T-cell (primary cell): ENCODE measurements around the gene EYA3. TPM values are rescaled to one million over a fixed set of nuclear protein-coding genes. Genes with fewer than 3 reads are reported as not detected.

Experiments
- ATAC-seq, 4 experiments: fragments of 200-7000 bp in 3 of 4; fragments of 150-1000 bp in 1 of 4; cut with Tn5 transposase; replicated peaks in 1 of 4; 1 replicate in 3 of 4; 2 replicates in 1 of 4; pipeline ENCODE4 v1.10.0; 2021; ENCODE audit warnings: moderate library complexity in 3 of 4, mild to moderate bottlenecking in 2 of 4, moderate number of reproducible peaks in 1 of 4
- CTCF ChIA-PET, 2 donors: fragments of 300-600 bp; sonication (Branson Sonifier 250); formaldehyde crosslinking; loops; one replicate each; lab custom pipeline; 2022; ENCODE audit warnings: antibody characterized with exemption in 2 of 2; lab: Charles Lee
- POLR2A ChIA-PET, 2 donors: fragments of 300-600 bp; sonication (Branson Sonifier 250); formaldehyde crosslinking; loops; one replicate each; lab custom pipeline; 2022; ENCODE audit warnings: antibody characterized with exemption in 2 of 2; lab: Charles Lee
- DNase-seq, 35 experiments: peaks; one replicate each; pipeline versions ENCODE4 v3.0.0 to v3.0.0-alpha.2; 2013 to 2023
- H3K27ac ChIP-seq: one replicate; pipeline ENCODE4 v1.5.1; 2013; ENCODE audit warnings: low read length
- H3K27me3 ChIP-seq, 2 experiments: replicated peaks in 1 of 2; 1 replicate in 1 of 2; 2 replicates in 1 of 2; pipeline versions ENCODE4 v1.6.1 to v1.7.0; 2013; ENCODE audit warnings: low read length in 1 of 2, mixed read lengths in 1 of 2; ENCODE audit not compliant: control insufficient read depth in 2 of 2, insufficient read depth in 2 of 2; ENCODE audit errors: extremely low read depth in 1 of 2
- H3K36me3 ChIP-seq, 2 donors: 1 replicate in 1 of 2; 2 replicates in 1 of 2; pipeline versions ENCODE4 v1.6.1 to v1.7.0; 2013; ENCODE audit warnings: low read length in 1 of 2; ENCODE audit not compliant: control insufficient read depth in 2 of 2, insufficient read depth in 1 of 2; ENCODE audit errors: extremely low read depth in 1 of 2
- H3K4me1 ChIP-seq, 2 experiments: 1 replicate in 1 of 2; 2 replicates in 1 of 2; pipeline versions ENCODE4 v1.6.1 to v1.7.0; 2013; ENCODE audit warnings: low read length in 2 of 2, mixed read lengths in 1 of 2; ENCODE audit not compliant: insufficient read depth in 2 of 2, control insufficient read depth in 1 of 2; ENCODE audit errors: extremely low read depth in 1 of 2
- H3K4me3 ChIP-seq, 2 donors: 1 replicate in 1 of 2; 2 replicates in 1 of 2; pipeline versions ENCODE4 v1.5.1 to v1.7.0; 2013; ENCODE audit warnings: mild to moderate bottlenecking in 2 of 2, low read length in 1 of 2, moderate library complexity in 1 of 2; ENCODE audit not compliant: control insufficient read depth in 1 of 2; ENCODE audit errors: extremely low read depth in 1 of 2
- H3K9me3 ChIP-seq: 2 replicates; pipeline ENCODE4 v1.7.0; 2013
- H3K27ac Mint-ChIP-seq, 2 donors: one replicate each; pipeline ENCODE4 v1.8.0; 2020 to 2021; ENCODE audit warnings: mild to moderate bottlenecking in 2 of 2, mixed read lengths in 2 of 2
- H3K27me3 Mint-ChIP-seq, 2 donors: one replicate each; pipeline ENCODE4 v1.8.0; 2021 to 2022; ENCODE audit warnings: mixed read lengths in 2 of 2
- H3K36me3 Mint-ChIP-seq: one replicate; pipeline ENCODE4 v1.8.0; 2021; ENCODE audit warnings: mixed read lengths
- H3K4me1 Mint-ChIP-seq, 3 donors: one replicate each; pipeline ENCODE4 v1.8.0; 2020 to 2022; ENCODE audit warnings: mixed read lengths in 3 of 3, mild to moderate bottlenecking in 1 of 3
- H3K4me3 Mint-ChIP-seq, 3 donors: one replicate each; pipeline ENCODE4 v1.8.0; 2020 to 2022; ENCODE audit warnings: mild to moderate bottlenecking in 3 of 3, mixed read lengths in 3 of 3, moderate library complexity in 3 of 3
- H3K9me3 Mint-ChIP-seq, 3 donors: one replicate each; pipeline ENCODE4 v1.8.0; 2020 to 2022; ENCODE audit warnings: mixed read lengths in 3 of 3
- WGBS: methylation state at CpG from one replicate; pipeline ENCODE4 v1.1.5; 2013; ENCODE audit warnings: missing lambda C conversion rate; ENCODE audit not compliant: insufficient coverage; 5-methylcytosine and 5-hydroxymethylcytosine counted together
- total RNA-seq, 35 experiments: library from RNA in 6 of 35; stranded (reverse) in 6 of 35; fragments of 120-200 nt in 1 of 35; gene quantifications; one replicate each; pipeline versions ENCODE4 v1.2.1 to v1.2.4 and lab custom pipeline; 2013 to 2026

EYA3 gene
- total RNA-seq, 5 donors from 2014 or later (not counting 1 experiment from before 2014, with no cell fraction given) = 15.0 to 20.2 (median 16.7) TPM

DNA sequence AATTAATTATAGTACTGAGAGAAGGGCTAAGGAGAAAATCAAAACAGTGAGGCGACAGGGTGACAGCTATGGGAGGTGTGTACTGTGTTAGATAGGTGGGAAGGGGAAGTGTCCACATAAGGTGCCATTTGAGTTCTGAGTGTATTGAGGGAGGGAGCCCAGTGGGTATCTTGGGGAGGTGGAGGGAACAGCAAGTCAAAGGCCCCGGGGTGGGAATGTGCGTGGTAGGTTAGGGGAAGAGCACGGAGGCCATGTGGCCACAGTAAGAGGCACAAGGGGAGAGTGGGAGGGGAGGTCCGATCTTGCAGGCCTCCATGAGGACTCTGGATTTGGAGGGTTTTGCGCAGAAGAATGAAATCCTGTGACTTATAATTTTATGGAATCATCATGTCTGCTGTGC lies 131.6 kb downstream of the EYA3 start:
- H3K9me3 Mint-ChIP-seq = no peaks in the 10 kb centered on the region
- no peak overlapping the region for H3K27ac ChIP-seq
- H3K4me1 Mint-ChIP-seq = peaks cover 19 to 25% (median 21%) of the 10 kb centered on the region in 3 donors
- H3K27ac Mint-ChIP-seq = peak overlapping the region in 1 of 2 donors; percentile 19
- CTCF ChIA-PET = no interaction called here
- H3K36me3 Mint-ChIP-seq = no peaks in the 10 kb centered on the region
- H3K27me3 Mint-ChIP-seq = no peaks in the 10 kb centered on the region
- 78% methylated on average over 5 of the region's 6 CpGs for WGBS
- peaks cover 5 to 30% of the 10 kb centered on the region in 2 experiments for H3K4me1 ChIP-seq
- no peak overlapping the region for H3K4me3 ChIP-seq
- ATAC-seq (no peak), DNase-seq (no peak)
- no peaks in the 10 kb centered on the region for H3K9me3 ChIP-seq
- H3K36me3 ChIP-seq = no peaks in the 10 kb centered on the region
- peak overlapping the region in 2 of 3 donors; percentile 15 to 45 for H3K4me3 Mint-ChIP-seq
- POLR2A ChIA-PET = no interaction called here
- H3K27me3 ChIP-seq = peaks cover 0 to 17% of the 10 kb centered on the region in 2 experiments

DNA sequence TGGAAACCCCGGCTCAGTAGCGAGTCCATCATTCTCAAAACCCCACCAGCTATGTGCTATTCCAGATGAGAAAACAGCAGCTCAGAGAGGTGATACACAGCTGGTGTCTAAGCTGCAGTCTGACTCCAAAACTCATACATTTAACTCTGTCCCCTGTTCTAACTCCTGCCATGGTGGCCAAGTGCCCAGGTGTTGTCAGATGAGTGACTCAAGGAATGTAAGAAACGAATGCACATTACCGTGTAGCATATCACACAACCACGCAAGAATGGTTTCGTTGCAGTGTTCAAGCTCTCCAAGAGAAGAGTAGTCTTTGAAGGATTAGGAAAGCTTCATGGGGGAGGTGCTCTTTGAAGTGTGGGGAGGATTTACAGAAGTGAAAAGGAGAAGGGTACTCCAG lies 133.3 kb downstream of the EYA3 start:
- DNase-seq = no peak
- ATAC-seq = no peak
- H3K4me3 ChIP-seq = no peak overlapping the region
- no peaks in the 10 kb centered on the region for H3K36me3 Mint-ChIP-seq
- peaks cover 0 to 17% of the 10 kb centered on the region in 2 experiments for H3K27me3 ChIP-seq
- no peaks in the 10 kb centered on the region for H3K9me3 Mint-ChIP-seq
- CTCF ChIA-PET = no interaction called here
- no peaks in the 10 kb centered on the region for H3K9me3 ChIP-seq
- WGBS = 83% methylated on average over 1 of the region's 6 CpGs
- no peak overlapping the region for H3K27ac ChIP-seq
- POLR2A ChIA-PET = no interaction called here
- peaks cover 0 to 13% of the 10 kb centered on the region in 2 experiments for H3K4me1 ChIP-seq
- peaks cover 6 to 12% (median 6%) of the 10 kb centered on the region in 3 donors for H3K4me1 Mint-ChIP-seq
- no peak overlapping the region for H3K27ac Mint-ChIP-seq
- no peaks in the 10 kb centered on the region for H3K36me3 ChIP-seq
- no peak overlapping the region for H3K4me3 Mint-ChIP-seq
- H3K27me3 Mint-ChIP-seq = no peaks in the 10 kb centered on the region

DNA sequence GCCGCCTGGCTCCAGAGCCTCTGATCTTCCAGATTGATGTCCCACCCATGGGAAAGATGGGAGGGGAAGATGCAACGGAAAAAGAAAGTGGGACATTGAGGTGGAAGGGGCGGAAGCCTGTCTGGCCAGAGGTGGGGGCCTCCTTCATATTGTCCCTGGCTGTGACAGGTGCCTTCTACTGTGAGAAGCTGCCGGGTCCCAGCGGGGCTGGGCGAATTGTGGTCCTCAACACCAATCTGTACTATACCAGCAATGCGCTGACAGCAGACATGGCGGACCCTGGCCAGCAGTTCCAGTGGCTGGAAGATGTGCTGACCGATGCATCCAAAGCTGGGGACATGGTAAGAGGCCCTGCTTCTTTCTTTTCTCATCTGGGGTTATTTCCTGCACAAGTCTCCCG lies 134.2 kb downstream of the EYA3 start:
- Histone ChIP-seq H3K4me1 (peaks cover 0 to 8% of the 10 kb centered on the region in 2 experiments), H3K36me3 (no peaks in the 10 kb centered on the region), H3K27ac (no peak overlapping the region), H3K4me3 (no peak overlapping the region), H3K27me3 (peaks cover 0 to 21% of the 10 kb centered on the region in 2 experiments), H3K9me3 (no peaks in the 10 kb centered on the region)
- H3K27ac Mint-ChIP-seq = no peak overlapping the region
- peaks cover 1 to 8% (median 4%) of the 10 kb centered on the region in 3 donors for H3K4me1 Mint-ChIP-seq
- no peaks in the 10 kb centered on the region for H3K27me3 Mint-ChIP-seq
- CTCF ChIA-PET = no interaction called here
- DNase-seq = no peak
- no peak overlapping the region for H3K4me3 Mint-ChIP-seq
- no peak for ATAC-seq
- no peaks in the 10 kb centered on the region for H3K36me3 Mint-ChIP-seq
- 87% methylated on average over 4 of the region's 10 CpGs for WGBS
- H3K9me3 Mint-ChIP-seq = no peaks in the 10 kb centered on the region
- POLR2A ChIA-PET = interaction anchor here in 1 of 2 donors (0.6 kb wide), 1 partner anchor 627 kb away, joined by 4 read pairs; no protein-coding TSS in a partner anchor

DNA sequence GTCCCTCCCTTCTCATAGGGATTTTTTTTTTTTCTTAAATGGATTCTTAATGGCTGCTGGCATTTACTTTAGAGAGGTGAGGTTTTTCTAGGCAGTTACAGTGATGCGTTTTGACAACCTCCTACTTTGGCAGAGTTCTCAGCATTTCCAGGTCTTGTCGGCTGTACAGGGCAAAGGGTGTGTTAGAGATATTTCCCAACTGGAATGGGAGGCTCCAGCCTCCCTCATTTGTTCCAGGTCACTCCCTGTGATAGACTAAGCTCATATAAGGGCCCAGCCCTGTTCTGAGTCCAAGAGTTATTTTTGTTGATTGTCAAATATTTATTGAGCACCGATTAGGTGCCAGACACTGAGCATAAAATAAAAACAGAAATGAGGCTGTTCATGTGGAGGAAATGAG lies 136.3 kb downstream of the EYA3 start:
- no peaks in the 10 kb centered on the region for H3K4me1 ChIP-seq
- no peak overlapping the region for H3K4me3 Mint-ChIP-seq
- H3K27me3 ChIP-seq = peaks cover 0 to 24% of the 10 kb centered on the region in 2 experiments
- H3K4me3 ChIP-seq = no peak overlapping the region
- H3K27me3 Mint-ChIP-seq = no peaks in the 10 kb centered on the region
- CTCF ChIA-PET = interaction anchor here in 1 of 2 donors (0.5 to 0.9 kb wide), 2 partner anchors 100 to 195 kb away, joined by 3 to 4 read pairs; no protein-coding TSS in a partner anchor
- H3K27ac ChIP-seq = no peak overlapping the region
- no CpG with 5 or more reads among the region's 3 CpGs for WGBS
- no peak overlapping the region for H3K27ac Mint-ChIP-seq
- POLR2A ChIA-PET = interaction anchor here (0.6 to 0.7 kb wide), 2 partner anchors 106 to 118 kb away, joined by 3 to 7 read pairs; no protein-coding TSS in a partner anchor
- ATAC-seq = no peak
- no peaks in the 10 kb centered on the region for H3K36me3 Mint-ChIP-seq
- H3K9me3 ChIP-seq = no peaks in the 10 kb centered on the region
- no peaks in the 10 kb centered on the region for H3K9me3 Mint-ChIP-seq
- no peaks in the 10 kb centered on the region for H3K4me1 Mint-ChIP-seq
- DNase-seq = no peak
- no peaks in the 10 kb centered on the region for H3K36me3 ChIP-seq

DNA sequence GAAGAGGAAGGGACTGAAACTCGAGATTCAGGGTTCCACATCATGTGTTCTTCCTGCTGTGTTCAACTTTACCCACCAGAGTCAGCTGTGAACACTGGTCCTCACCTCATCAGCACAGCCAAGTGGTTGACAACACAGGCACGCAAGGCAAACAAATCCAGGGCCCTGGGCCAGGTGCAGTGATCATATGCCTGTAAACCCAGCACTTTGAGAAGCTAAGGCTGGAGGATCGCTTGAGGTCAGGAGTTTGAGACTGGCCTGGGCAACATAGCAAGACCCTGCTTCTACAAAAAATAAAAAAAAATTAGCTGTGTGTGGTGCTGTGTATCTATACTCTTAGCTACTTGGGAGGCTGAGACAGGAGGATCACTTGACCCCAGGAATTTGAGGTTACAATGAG lies 137.0 kb downstream of the EYA3 start:
- POLR2A ChIA-PET = interaction anchor here in 1 of 2 donors (0.7 kb wide), 1 partner anchor 117 kb away, joined by 7 read pairs; no protein-coding TSS in a partner anchor
- H3K4me3 Mint-ChIP-seq = no peak overlapping the region

GRCh38 chr1:27949027-27949426 lies 139.4 kb downstream of the EYA3 start:
- Histone ChIP-seq H3K36me3 (no peaks in the 10 kb centered on the region), H3K27ac (no peak overlapping the region), H3K9me3 (no peaks in the 10 kb centered on the region), H3K27me3 (peaks cover 0 to 7% of the 10 kb centered on the region in 2 experiments), H3K4me1 (peaks cover 2 to 5% of the 10 kb centered on the region in 2 experiments), H3K4me3 (no peak overlapping the region)
- no peaks in the 10 kb centered on the region for H3K27me3 Mint-ChIP-seq
- H3K27ac Mint-ChIP-seq = no peak overlapping the region
- no peaks in the 10 kb centered on the region for H3K36me3 Mint-ChIP-seq
- H3K4me3 Mint-ChIP-seq = no peak overlapping the region
- ChIA-PET POLR2A (interaction anchor here in 1 of 2 donors (0.6 kb wide), 1 partner anchor 1559 kb away, joined by 3 read pairs; no protein-coding TSS in a partner anchor), CTCF (interaction anchor here in 1 of 2 donors (1.1 kb wide), 1 partner anchor 9 kb away, joined by 5 read pairs; no protein-coding TSS in a partner anchor)
- 92% methylated on average over 8 of the region's 8 CpGs for WGBS
- H3K9me3 Mint-ChIP-seq = no peaks in the 10 kb centered on the region
- no peak for DNase-seq
- ATAC-seq = no peak
- H3K4me1 Mint-ChIP-seq = peaks cover 3 to 9% (median 5%) of the 10 kb centered on the region in 3 donors

More for the DNA sequence above, 137.0 kb downstream of the EYA3 start:
- DNase-seq = no peak
- no peaks in the 10 kb centered on the region for H3K27me3 Mint-ChIP-seq
- H3K27ac Mint-ChIP-seq = no peak overlapping the region
- Histone ChIP-seq H3K4me3 (no peak overlapping the region), H3K27me3 (peaks cover 0 to 24% of the 10 kb centered on the region in 2 experiments), H3K4me1 (no peaks in the 10 kb centered on the region), H3K9me3 (no peaks in the 10 kb centered on the region), H3K27ac (no peak overlapping the region), H3K36me3 (no peaks in the 10 kb centered on the region)
- H3K9me3 Mint-ChIP-seq = no peaks in the 10 kb centered on the region
- ATAC-seq = no peak
- H3K4me1 Mint-ChIP-seq = no peaks in the 10 kb centered on the region
- WGBS = 33% methylated on average over 1 of the region's 3 CpGs
- no peaks in the 10 kb centered on the region for H3K36me3 Mint-ChIP-seq
- CTCF ChIA-PET = interaction anchor here in 1 of 2 donors (0.5 to 0.9 kb wide), 2 partner anchors 101 to 195 kb away, joined by 3 to 4 read pairs; no protein-coding TSS in a partner anchor
